ENCODE data around the gene HDAC2. TPM values are rescaled to one million over a fixed set of nuclear protein-coding genes. Genes with fewer than 3 reads are reported as not detected.

Gene HDAC2
- total and polyA plus RNA-seq, 2 experiments from 2014 or later: 343 to 355 TPM

GRCh38 chr6:113884011-113884410, 86.9 kb downstream of the HDAC2 start (continued):
- TF ChIP-seq REST (IDR thresholded peaks at IDR 0.05; ENCODE audit: unreplicated experiment): no peak
- no peak for TF ChIP-seq NANOG (IDR thresholded peaks at IDR 0.05; ENCODE audit: borderline replicate concordance)
- TF ChIP-seq ZNF114 (CRISPR knock-in tag; IDR thresholded peaks at IDR 0.05): no peak

Other genes starting within 250 kb of the HDAC2 start
- gene MARCKS, start 113.8 kb downstream of the HDAC2 start, total RNA-seq (2014; rRNA removed; shearing (Covaris generic)): 85.9 and 87.6 TPM in 2 replicates
- 71.5 and 82.6 TPM in 2 replicates for gene MARCKS, start 113.8 kb downstream of the HDAC2 start, polyA plus RNA-seq (2016; fragmentation: Nextera tagmentation; extraction: Ambion mirVana)